GM10248 (cell line): Measurements from ENCODE around the gene PLEKHG3.

Source experiments
- CTCF ChIA-PET: fragments of 300-600 bp; sonication (Branson Sonifier 250); formaldehyde crosslinking; extraction: SDS; loops from one replicate; lab custom pipeline; 2021; ENCODE audit warnings: antibody characterized with exemption; lab: Yijun Ruan, JAX
- POLR2A ChIA-PET: fragments of 350-650 bp; sonication (Branson Sonifier 250); formaldehyde crosslinking; extraction: SDS; loops from one replicate; lab custom pipeline; 2020; ENCODE audit warnings: antibody characterized with exemption; lab: Yijun Ruan, JAX
- DNase-seq: peaks from one replicate; pipeline ENCODE4 v3.0.0; 2012; ENCODE audit errors: extremely low spot score
- TF ChIP-seq, protein P1 (sequence below): IDR thresholded peaks from 2 replicates; pipeline ENCODE4 v1.5.1; 2012; ENCODE audit warnings: mild to moderate bottlenecking, low read depth; ENCODE audit errors: extremely low read depth, missing control alignments, control extremely low read depth

PLEKHG3 gene

GRCh38 chr14:64705381-64706118 is 1.3 kb downstream of the PLEKHG3 start:
- DNase-seq = no peak
- CTCF ChIA-PET = interaction anchor here (0.9 kb wide), 1 partner anchor 28 kb away, joined by 3 read pairs; no protein-coding TSS in a partner anchor
- TF ChIP-seq, protein P1, sequence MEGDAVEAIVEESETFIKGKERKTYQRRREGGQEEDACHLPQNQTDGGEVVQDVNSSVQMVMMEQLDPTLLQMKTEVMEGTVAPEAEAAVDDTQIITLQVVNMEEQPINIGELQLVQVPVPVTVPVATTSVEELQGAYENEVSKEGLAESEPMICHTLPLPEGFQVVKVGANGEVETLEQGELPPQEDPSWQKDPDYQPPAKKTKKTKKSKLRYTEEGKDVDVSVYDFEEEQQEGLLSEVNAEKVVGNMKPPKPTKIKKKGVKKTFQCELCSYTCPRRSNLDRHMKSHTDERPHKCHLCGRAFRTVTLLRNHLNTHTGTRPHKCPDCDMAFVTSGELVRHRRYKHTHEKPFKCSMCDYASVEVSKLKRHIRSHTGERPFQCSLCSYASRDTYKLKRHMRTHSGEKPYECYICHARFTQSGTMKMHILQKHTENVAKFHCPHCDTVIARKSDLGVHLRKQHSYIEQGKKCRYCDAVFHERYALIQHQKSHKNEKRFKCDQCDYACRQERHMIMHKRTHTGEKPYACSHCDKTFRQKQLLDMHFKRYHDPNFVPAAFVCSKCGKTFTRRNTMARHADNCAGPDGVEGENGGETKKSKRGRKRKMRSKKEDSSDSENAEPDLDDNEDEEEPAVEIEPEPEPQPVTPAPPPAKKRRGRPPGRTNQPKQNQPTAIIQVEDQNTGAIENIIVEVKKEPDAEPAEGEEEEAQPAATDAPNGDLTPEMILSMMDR = no peak
- POLR2A ChIA-PET = no interaction called here

GRCh38 chr14:64706119-64706592 is 1.9 kb downstream of the PLEKHG3 start:
- TF ChIP-seq, protein P1 = no peak
- DNase-seq = no peak
- ChIA-PET CTCF (no interaction called here), POLR2A (no interaction called here)

DNA sequence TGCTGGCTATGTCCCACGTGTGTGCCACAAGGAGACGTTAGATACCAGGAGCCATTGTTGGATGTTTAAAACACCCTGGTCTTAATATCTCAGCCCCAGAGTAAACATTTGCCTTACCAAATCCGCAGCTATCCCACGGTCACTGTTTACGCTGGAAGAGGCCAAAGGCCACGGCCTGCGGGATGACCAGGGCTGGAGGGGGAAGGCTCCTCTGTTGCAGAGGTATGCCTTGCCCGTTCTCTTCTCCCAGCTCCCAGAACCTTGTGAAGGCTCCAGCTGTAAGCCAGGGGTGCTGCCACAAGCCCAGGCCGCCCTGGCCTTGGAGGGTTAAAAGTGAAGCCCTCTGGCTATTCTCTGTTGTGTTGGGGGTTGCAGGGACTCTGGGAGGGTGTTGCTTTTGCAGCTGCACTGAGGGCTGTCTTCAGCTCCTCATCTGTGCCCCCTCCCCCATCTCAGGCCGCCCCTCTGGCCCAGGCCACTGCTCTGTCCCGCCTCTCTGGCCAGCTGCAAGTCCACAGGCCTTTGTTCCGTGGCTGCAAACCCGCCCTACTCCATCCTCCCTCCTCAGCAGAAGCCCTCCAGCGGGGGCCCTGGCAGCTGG is 2.5 kb downstream of the PLEKHG3 start:
- no peak for DNase-seq
- CTCF ChIA-PET = no interaction called here
- TF ChIP-seq, protein P1 = no peak
- POLR2A ChIA-PET = no interaction called here

- TF ChIP-seq, protein P1 = no peak
- DNase-seq = no peak
- POLR2A ChIA-PET = no interaction called here
- CTCF ChIA-PET = interaction anchor here (1.6 to 1.8 kb wide), 2 partner anchors 10 to 72 kb away, joined by 3 to 6 read pairs; no protein-coding TSS in a partner anchor
Measured at GRCh38 chr14:64707661-64708060, 3.4 kb downstream of the PLEKHG3 start.

DNA sequence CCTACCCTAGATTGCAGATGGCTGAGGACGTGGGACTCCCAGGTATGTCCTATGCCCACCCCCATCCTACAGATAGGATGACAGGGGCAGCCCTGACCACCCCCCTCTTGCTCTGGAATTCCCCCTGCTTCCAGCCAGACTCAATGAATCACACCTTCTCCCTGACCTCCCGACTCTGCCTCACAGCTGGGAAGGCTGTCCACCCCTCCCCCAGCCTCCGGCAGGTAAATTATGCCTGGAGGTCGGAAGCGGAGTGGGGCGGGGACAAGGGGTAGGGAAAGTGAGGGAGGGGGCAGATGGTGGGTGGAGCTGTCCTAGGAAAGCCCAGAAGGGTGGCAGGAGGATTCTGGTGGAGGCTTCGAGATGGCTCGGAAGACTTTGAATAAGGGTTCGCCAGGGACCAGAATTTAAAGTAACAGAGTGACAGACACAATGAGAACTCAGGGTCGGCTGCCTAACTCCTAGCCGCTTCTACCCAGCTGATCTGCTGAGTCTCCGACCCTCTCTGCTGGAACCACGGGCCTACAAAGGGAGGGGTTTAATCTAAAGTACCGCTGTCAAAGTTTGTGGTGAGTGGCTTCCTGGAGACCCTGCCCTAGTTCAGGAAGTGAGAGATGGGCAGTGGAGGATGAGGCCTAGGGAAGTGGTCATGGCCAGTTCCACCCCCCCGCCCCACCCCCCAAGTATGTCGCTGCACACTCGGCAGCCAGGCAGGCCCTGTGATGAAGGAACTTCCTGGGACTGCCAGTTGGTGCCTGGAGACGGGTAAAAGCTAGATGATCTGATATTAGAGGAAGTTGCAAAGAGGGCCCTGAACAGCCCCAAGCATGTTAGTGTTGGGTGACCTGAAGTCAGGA is 4.2 kb downstream of the PLEKHG3 start:
- POLR2A ChIA-PET = interaction anchor here (0.5 kb wide), 1 partner anchor 190 kb away, joined by 5 read pairs; no protein-coding TSS in a partner anchor
- CTCF ChIA-PET = interaction anchor here (1.2 to 1.8 kb wide), 4 partner anchors 9 to 183 kb away, joined by 3 to 6 read pairs (median 5); no protein-coding TSS in a partner anchor
- TF ChIP-seq, protein P1 = no peak
- no peak for DNase-seq

DNA sequence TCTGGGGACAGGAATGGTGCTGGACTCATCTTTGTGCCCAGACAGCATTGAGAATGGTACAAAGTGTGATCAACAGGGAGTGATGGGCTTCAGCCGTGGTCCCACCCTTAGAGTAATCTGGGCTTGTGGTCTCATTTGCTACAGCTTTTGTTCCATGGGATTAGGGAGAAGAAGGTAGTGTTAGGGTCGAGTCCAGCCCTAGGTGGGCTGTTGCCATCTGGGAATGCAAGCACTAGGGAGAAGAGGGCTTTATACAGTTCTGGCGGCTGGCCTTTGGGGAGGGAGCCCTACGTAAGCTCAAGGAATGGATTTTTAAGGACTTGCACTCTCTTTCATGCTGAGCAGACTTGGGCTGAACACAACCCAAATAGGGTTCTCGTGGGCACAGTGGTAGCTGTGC is 4.9 kb downstream of the PLEKHG3 start:
- ChIA-PET CTCF (interaction anchor here (1.0 to 1.8 kb wide), 6 partner anchors 8 to 183 kb away, joined by 3 to 6 read pairs (median 4); no protein-coding TSS in a partner anchor), POLR2A (no interaction called here)
- no peak for DNase-seq
- TF ChIP-seq, protein P1 = no peak
